GM12878 (cell line): Measurements from ENCODE around the gene PPDPF. TPM values are rescaled to one million over a fixed set of nuclear protein-coding genes. Genes with fewer than 3 reads are reported as not detected.

ENCODE experiments used
- BCLAF1 ChIP-seq: fragments of 450-650 bp; IDR thresholded peaks from 2 replicates; pipeline ENCODE4 v1.6.1; 2017; ENCODE audit warnings: antibody characterized with exemption, mild to moderate bottlenecking, moderate library complexity
- BMI1 ChIP-seq: fragments of 450-650 bp; IDR thresholded peaks from 2 replicates; pipeline ENCODE4 v1.6.1; 2016; ENCODE audit warnings: mild to moderate bottlenecking, moderate library complexity, borderline replicate concordance
- CEBPB ChIP-seq, 2 experiments: fragments of 150-350 bp in 1 of 2; IDR thresholded peaks; 2 replicates each; pipeline ENCODE4 v1.6.1; 2012 to 2014; ENCODE audit warnings: low read depth in 2 of 2, low read length in 2 of 2, borderline replicate concordance in 1 of 2, inconsistent platforms in 1 of 2
- CHD1 ChIP-seq: IDR thresholded peaks from 2 replicates; pipeline ENCODE4 v1.6.1; 2012; ENCODE audit warnings: low read depth, low read length, improper control_type of control experiment
- EED ChIP-seq: sonication (generic); IDR thresholded peaks from 2 replicates; pipeline ENCODE4 v1.6.1; 2016; ENCODE audit warnings: antibody characterized with exemption, low read depth
- ETV6 ChIP-seq, 2 experiments: fragments of 450-650 bp in 1 of 2; IDR thresholded peaks in 1 of 2; conservative IDR thresholded peaks in 1 of 2; 2 replicates each; pipeline ENCODE4 v1.6.1; 2014; ENCODE audit warnings: antibody characterized with exemption in 1 of 2, borderline replicate concordance in 1 of 2, low read depth in 1 of 2, mild to moderate bottlenecking in 1 of 2, moderate library complexity in 1 of 2
- FOS ChIP-seq: IDR thresholded peaks from 3 replicates; pipeline ENCODE4 v1.6.1; 2011; ENCODE audit warnings: borderline replicate concordance; ENCODE audit not compliant: insufficient read length; ENCODE audit errors: extremely low read depth
- NBN ChIP-seq: fragments of 450-650 bp; IDR thresholded peaks from 2 replicates; pipeline ENCODE4 v1.6.1; 2016
- NFXL1 ChIP-seq: fragments of 450-650 bp; IDR thresholded peaks from 2 replicates; pipeline ENCODE4 v1.6.1; 2017; ENCODE audit warnings: antibody characterized with exemption, mild to moderate bottlenecking, borderline replicate concordance
- PAX5 ChIP-seq: IDR thresholded peaks from 2 replicates; pipeline ENCODE4 v1.6.1; 2011; ENCODE audit warnings: low read depth, low read length, borderline replicate concordance
- PBX3 ChIP-seq: IDR thresholded peaks from 2 replicates; pipeline ENCODE4 v1.6.1; 2011; ENCODE audit warnings: mild to moderate bottlenecking, low read depth, low read length, moderate library complexity; ENCODE audit not compliant: insufficient replicate concordance
- RELA ChIP-seq: fragments of 450-650 bp; IDR thresholded peaks from 2 replicates; pipeline ENCODE4 v1.8.0; 2014; ENCODE audit warnings: borderline replicate concordance; ENCODE audit not compliant: partially characterized antibody
- RELB ChIP-seq: fragments of 450-650 bp; IDR thresholded peaks from 2 replicates; pipeline ENCODE4 v1.6.1; 2017; ENCODE audit warnings: low read depth, mild to moderate bottlenecking, moderate library complexity
- SREBF2 ChIP-seq: IDR thresholded peaks from 2 replicates; pipeline ENCODE4 v1.6.1; 2012; ENCODE audit warnings: mild to moderate bottlenecking, low read length
- USF1 ChIP-seq: IDR thresholded peaks from 2 replicates; pipeline ENCODE4 v1.6.1; 2011; ENCODE audit warnings: borderline replicate concordance, low read depth, mild to moderate bottlenecking, moderate library complexity, mixed read lengths, low read length; ENCODE audit not compliant: insufficient read depth; ENCODE audit errors: extremely low read length
- ZNF217 ChIP-seq: fragments of 450-650 bp; IDR thresholded peaks from 2 replicates; pipeline ENCODE4 v1.6.1; 2017; ENCODE audit warnings: antibody characterized with exemption, mild to moderate bottlenecking
- polyA plus RNA-seq, 11 experiments: library from polyadenylated mRNA; depleted of rRNA in 4 of 11; unstranded in 6 of 11; stranded (reverse) in 5 of 11; fragments of >200 nt; fragmentation: Nextera tagmentation in 4 of 11; fragmentation: Illumina TruSeq in 1 of 11; extraction: Ambion mirVana in 4 of 11; extraction: Trizol in 1 of 11; gene quantifications; 1 replicate in 1 of 11; 2 replicates in 10 of 11; pipeline versions ENCODE4 v1.2.1 to v1.2.3, GENCODE V29; 2011 to 2016; ENCODE audit warnings: inconsistent platforms in 2 of 11, missing spikeins in 2 of 11, low read depth in 1 of 11
- total RNA-seq, 4 experiments: library from RNA; depleted of rRNA in 3 of 4; stranded (reverse); fragments of >200 nt in 3 of 4; fragmentation: Illumina TruSeq in 1 of 4; extraction: Trizol in 1 of 4; gene quantifications; 2 replicates each; pipeline versions ENCODE4 v1.2.1 to v1.2.3, GENCODE V29; 2013 to 2021
- TF ChIP-seq, protein P1 (sequence below): fragments of 450-650 bp; IDR thresholded peaks from 2 replicates; pipeline ENCODE4 v1.6.1; 2017; ENCODE audit warnings: mild to moderate bottlenecking, low read depth, inconsistent platforms; ENCODE audit not compliant: poor library complexity, severe bottlenecking

The PPDPF gene
- total and polyA plus RNA-seq, 10 of the 15 experiments (the other 5 are each of a cell fraction or from before 2014, with no cell fraction given): 0.32 to 154 (median 22.8) TPM

- TF ChIP-seq RELB (peak; percentile 63), NFXL1 (no peak), USF1 (no peak), PAX5 (peak; percentile 68; the same call in 1 of the 2 replicates), CEBPB (IDR thresholded peaks at IDR 0.05; ENCODE audit: borderline replicate concordance in 1 of 2, low read depth in 2 of 2, low read length in 2 of 2) (no peak), EED (peak; percentile 73), NBN (no peak; the same call in none of the 2 replicates), PBX3 (no peak), CHD1 (no peak), BMI1 (no peak), ZNF217 (0 out of 2 replicates have a peak, but pooled peaks have one; percentile 20), BCLAF1 (no peak), RELA (peak; percentile 94), FOS (no peak), ETV6 (conservative IDR thresholded peaks at IDR 0.05 in 1 of 2, IDR thresholded peaks at IDR 0.05 in 1 of 2; ENCODE audit: borderline replicate concordance in 1 of 2, low read depth in 1 of 2) (peak in 1 of 2 experiments; percentile 90; a peak in 2 of 4 replicates), SREBF2 (no peak)
- TF ChIP-seq, protein P1, sequence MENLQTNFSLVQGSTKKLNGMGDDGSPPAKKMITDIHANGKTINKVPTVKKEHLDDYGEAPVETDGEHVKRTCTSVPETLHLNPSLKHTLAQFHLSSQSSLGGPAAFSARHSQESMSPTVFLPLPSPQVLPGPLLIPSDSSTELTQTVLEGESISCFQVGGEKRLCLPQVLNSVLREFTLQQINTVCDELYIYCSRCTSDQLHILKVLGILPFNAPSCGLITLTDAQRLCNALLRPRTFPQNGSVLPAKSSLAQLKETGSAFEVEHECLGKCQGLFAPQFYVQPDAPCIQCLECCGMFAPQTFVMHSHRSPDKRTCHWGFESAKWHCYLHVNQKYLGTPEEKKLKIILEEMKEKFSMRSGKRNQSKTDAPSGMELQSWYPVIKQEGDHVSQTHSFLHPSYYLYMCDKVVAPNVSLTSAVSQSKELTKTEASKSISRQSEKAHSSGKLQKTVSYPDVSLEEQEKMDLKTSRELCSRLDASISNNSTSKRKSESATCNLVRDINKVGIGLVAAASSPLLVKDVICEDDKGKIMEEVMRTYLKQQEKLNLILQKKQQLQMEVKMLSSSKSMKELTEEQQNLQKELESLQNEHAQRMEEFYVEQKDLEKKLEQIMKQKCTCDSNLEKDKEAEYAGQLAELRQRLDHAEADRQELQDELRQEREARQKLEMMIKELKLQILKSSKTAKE: no peak
These were observed 17.1 kb downstream of the PPDPF start (continued) for GRCh38 chr20:63537525-63538203.
